Smooth muscle cell (in vitro differentiated cells): ENCODE measurements around the gene DNAH3. TPM values are rescaled to one million over a fixed set of nuclear protein-coding genes. Genes with fewer than 3 reads are reported as not detected.
A peak's percentile ranks its signal among the peaks of the same experiment; 100 is the strongest.
"Not testable (repeated sequence)": the region's sequence is repeated elsewhere in the genome, so short reads cannot be mapped to it uniquely, and the experiment has no call there.

Experiments
- DNase-seq: peaks from one replicate; lab custom pipeline; 2025; ENCODE audit not compliant: unreplicated experiment; lab: John Stamatoyannopoulos, UW
- H2AFZ ChIP-seq: fragments of 200-600 bp; sonication (generic); 2 replicates; pipeline ENCODE4 v1.6.0; 2016; ENCODE audit warnings: antibody characterized with exemption, low read depth, mild to moderate bottlenecking
- H3F3A ChIP-seq: fragments of 200-600 bp; sonication (generic); 2 replicates; pipeline ENCODE4 v1.6.0; 2017; ENCODE audit warnings: antibody characterized with exemption, low read depth
- H3K27ac ChIP-seq: fragments of 200-600 bp; sonication (generic); 2 replicates; pipeline ENCODE4 v1.5.1; 2016; ENCODE audit warnings: low read depth, mild to moderate bottlenecking
- H3K27me3 ChIP-seq: fragments of 200-600 bp; sonication (generic); 2 replicates; pipeline ENCODE4 v1.6.1; 2016; ENCODE audit warnings: low read depth, mild to moderate bottlenecking
- H3K36me3 ChIP-seq: fragments of 200-600 bp; sonication (generic); 2 replicates; pipeline ENCODE4 v1.5.1; 2016; ENCODE audit warnings: low read depth
- H3K4me1 ChIP-seq: fragments of 200-600 bp; sonication (generic); 2 replicates; pipeline ENCODE4 v1.5.1; 2016; ENCODE audit warnings: low read depth
- H3K4me2 ChIP-seq: fragments of 200-600 bp; sonication (generic); 2 replicates; pipeline ENCODE4 v1.6.0; 2016; ENCODE audit warnings: mild to moderate bottlenecking
- H3K4me3 ChIP-seq: fragments of 200-600 bp; sonication (generic); 2 replicates; pipeline ENCODE4 v1.5.1; 2016; ENCODE audit warnings: mild to moderate bottlenecking
- H3K79me2 ChIP-seq: fragments of 200-600 bp; sonication (generic); 2 replicates; pipeline ENCODE4 v1.6.0; 2016; ENCODE audit warnings: low read depth, mild to moderate bottlenecking
- H3K9ac ChIP-seq: fragments of 200-600 bp; sonication (generic); 2 replicates; pipeline ENCODE4 v1.6.0; 2016; ENCODE audit warnings: low read depth
- H3K9me3 ChIP-seq: fragments of 200-600 bp; sonication (generic); replicated peaks from 2 replicates; pipeline ENCODE4 v1.5.1; 2016; ENCODE audit warnings: low read depth
- H4K20me1 ChIP-seq: fragments of 200-600 bp; sonication (generic); 2 replicates; pipeline ENCODE4 v1.6.0; 2016; ENCODE audit warnings: low read depth
- WGBS: methylation state at CpG from one replicate; pipeline ENCODE4 v1.1.7; 2016; ENCODE audit warnings: low lambda C conversion rate; 5-methylcytosine and 5-hydroxymethylcytosine counted together
- polyA plus RNA-seq: library from polyadenylated mRNA; unstranded; fragments of >200 nt; fragmentation: Nextera tagmentation; extraction: Ambion mirVana; gene quantifications from 2 replicates; pipeline ENCODE4 v1.2.1, GENCODE V29; 2016
- total RNA-seq: library from RNA; depleted of rRNA; stranded (reverse); fragments of >200 nt; gene quantifications from 2 replicates; pipeline ENCODE4 v1.2.3, GENCODE V29; 2014
- TF ChIP-seq, protein P1 (sequence below): fragments of 200-600 bp; sonication (generic); IDR thresholded peaks from 2 replicates; pipeline ENCODE4 v1.5.1; 2017; ENCODE audit warnings: borderline replicate concordance, mild to moderate bottlenecking, antibody characterized with exemption; ENCODE audit not compliant: insufficient read depth, poor library complexity, severe bottlenecking

Gene DNAH3
- total and polyA plus RNA-seq, 2 experiments from 2014 or later: not detected

DNA sequence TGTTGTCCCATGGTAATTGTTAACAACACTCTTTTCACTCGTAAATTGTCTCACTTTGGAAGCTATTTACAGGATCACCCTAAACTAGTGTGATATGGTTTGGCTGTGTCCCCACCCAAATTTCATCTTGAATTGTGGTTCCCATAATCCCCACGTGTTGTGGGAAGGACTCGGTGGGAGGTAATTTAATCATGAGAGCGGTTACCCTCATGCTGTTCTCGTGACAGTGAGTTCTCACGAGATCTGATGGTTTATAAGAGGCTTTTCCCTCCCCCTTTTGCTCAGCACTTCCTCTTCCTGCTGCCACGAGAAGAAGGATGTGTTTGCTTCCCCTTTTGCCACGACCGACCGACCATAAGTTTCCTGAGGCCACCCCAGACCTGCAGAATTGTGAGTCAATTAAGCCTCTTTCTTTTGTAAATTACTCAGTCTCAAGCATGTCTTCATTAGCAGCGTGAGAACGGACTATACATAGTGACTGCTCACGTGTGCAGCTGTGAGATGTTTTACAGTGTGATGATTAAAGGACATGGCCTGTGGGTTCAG is 34.4 kb downstream of the DNAH3 start:
- 56% methylated on average over 13 of the region's 13 CpGs for WGBS
- Histone ChIP-seq H3K27me3 (no peaks in the 10 kb centered on the region), H3K4me1 (no peaks in the 10 kb centered on the region), H3K27ac (no peak overlapping the region), H2AFZ (no peak overlapping the region), H4K20me1 (no peaks in the 10 kb centered on the region), H3K36me3 (no peaks in the 10 kb centered on the region), H3K79me2 (no peaks in the 10 kb centered on the region), H3F3A (no peaks in the 10 kb centered on the region), H3K9me3 (no peaks in the 10 kb centered on the region), H3K4me3 (no peak overlapping the region), H3K4me2 (no peak overlapping the region), H3K9ac (no peak overlapping the region)
- DNase-seq: no peak
- TF ChIP-seq, protein P1, sequence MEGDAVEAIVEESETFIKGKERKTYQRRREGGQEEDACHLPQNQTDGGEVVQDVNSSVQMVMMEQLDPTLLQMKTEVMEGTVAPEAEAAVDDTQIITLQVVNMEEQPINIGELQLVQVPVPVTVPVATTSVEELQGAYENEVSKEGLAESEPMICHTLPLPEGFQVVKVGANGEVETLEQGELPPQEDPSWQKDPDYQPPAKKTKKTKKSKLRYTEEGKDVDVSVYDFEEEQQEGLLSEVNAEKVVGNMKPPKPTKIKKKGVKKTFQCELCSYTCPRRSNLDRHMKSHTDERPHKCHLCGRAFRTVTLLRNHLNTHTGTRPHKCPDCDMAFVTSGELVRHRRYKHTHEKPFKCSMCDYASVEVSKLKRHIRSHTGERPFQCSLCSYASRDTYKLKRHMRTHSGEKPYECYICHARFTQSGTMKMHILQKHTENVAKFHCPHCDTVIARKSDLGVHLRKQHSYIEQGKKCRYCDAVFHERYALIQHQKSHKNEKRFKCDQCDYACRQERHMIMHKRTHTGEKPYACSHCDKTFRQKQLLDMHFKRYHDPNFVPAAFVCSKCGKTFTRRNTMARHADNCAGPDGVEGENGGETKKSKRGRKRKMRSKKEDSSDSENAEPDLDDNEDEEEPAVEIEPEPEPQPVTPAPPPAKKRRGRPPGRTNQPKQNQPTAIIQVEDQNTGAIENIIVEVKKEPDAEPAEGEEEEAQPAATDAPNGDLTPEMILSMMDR: no peak

DNA sequence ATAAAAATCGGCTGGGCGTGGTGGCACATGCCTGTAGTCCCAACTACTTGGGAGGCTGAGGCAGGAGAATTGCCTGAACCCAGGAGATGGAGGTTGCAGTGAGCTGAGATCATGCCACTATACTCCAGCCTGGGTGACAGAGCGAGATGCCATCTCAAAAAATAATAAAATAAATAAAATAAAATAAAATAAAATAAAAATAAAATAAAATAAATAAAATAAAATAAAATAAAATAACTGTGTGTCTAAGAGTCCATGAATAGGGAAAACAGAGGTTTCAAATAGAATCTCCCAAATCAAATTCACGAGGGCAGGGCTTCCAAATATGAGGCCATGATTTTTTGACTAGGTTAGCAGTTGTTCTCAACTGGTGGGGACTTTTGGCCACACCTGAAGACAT is 35.1 kb downstream of the DNAH3 start:
- not testable (repeated sequence) for H3K27ac ChIP-seq, H3K36me3 ChIP-seq, H2AFZ ChIP-seq, H3K4me2 ChIP-seq, H3K9me3 ChIP-seq, H4K20me1 ChIP-seq, H3K9ac ChIP-seq, DNase-seq, H3K27me3 ChIP-seq, H3K79me2 ChIP-seq, H3F3A ChIP-seq, H3K4me3 ChIP-seq, H3K4me1 ChIP-seq
- WGBS: 94% methylated on average over 4 of the region's 4 CpGs

DNA sequence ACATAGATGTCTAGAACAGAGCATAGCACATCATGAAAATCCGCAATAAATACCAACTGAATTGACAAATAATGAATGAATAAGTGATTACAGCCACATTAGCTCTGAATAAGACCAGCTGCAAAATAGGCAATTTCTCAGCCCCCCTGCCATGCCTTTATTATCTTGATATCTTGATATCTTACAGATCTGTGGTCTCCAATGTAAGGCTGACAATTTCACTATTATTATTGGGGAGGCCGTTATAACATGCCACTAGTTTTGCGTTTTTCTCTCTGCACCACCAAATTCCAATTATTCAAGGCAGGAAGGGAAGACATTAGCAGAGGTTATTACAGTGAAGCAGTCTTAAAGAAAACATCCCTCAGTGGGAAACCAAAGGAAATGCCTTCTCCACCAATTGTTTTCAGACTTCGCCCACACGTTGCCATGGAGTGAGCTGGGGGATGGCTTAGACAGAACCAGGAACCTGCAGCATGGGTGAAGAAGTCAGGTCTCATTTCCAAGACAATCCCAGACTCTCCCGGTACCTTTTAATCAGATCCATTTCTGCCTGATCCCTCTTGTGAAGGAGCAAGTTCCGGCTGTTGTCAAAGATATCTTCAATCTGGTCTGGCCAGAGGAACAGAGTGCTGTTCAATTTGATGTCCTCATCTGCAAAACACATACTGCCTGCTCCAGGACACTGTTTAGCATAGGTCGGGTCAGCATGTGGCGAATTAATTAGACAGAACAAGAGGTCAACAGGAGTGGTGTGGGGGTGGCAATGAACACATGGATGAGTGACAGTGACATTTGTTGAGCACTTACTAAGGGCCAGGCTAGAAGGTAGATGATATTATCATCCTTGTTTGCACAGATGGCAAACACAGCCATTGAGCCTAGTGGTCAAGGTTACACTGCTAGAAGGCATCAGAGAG is 46.4 kb downstream of the DNAH3 start:
- Histone ChIP-seq H3K4me3 (no peak overlapping the region), H3K9me3 (no peaks in the 10 kb centered on the region), H2AFZ (no peak overlapping the region), H3K36me3 (no peaks in the 10 kb centered on the region), H3K27me3 (no peaks in the 10 kb centered on the region), H3K9ac (no peak overlapping the region), H3K27ac (peak overlapping the region; percentile 2), H4K20me1 (no peaks in the 10 kb centered on the region), H3K4me1 (no peaks in the 10 kb centered on the region), H3K79me2 (no peaks in the 10 kb centered on the region), H3F3A (no peaks in the 10 kb centered on the region), H3K4me2 (no peak overlapping the region)
- WGBS: 62% methylated on average over 9 of the region's 9 CpGs
- TF ChIP-seq, protein P1: no peak
- DNase-seq: no peak

DNA sequence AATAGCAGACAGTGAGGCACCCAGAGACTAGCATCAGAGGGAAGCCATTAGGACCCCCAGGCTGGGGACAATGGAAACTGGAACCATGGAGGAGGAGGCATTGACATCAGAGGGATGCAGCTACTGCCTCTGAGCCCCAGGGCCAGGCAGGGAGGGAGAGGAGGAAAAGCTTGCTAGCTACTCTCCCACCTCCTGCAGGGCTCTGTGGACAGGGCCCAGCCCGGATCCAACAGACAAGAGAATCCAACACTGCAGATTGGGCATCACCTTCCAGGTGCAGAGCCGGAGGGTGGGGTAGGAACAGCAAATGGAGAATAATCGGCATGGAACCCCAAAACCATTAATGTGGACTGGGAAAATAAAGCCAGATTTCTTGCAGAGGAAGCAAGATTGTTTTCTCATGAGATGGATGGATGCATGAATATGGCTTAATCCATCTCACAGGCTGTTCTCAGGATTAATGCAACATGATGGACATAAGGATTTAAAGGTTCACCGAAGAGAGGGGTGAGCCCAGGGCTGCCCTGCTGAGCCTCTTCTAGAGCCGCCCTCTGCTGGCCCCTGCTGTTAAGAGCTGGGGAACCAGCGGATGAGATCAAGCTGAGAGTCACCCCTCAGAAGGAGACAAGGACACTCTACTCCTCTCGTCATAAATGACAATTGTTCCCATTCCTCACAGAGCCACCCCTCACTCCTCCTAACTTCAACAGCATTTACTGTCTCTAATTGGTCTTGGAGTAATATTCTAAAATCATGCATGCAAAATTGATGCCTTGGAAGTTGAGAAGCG is 48.8 kb downstream of the DNAH3 start:
- H3K4me1 ChIP-seq: no peaks in the 10 kb centered on the region
- TF ChIP-seq, protein P1: peak; percentile 34
- no peak overlapping the region for H3K4me2 ChIP-seq
- 68% methylated on average over 8 of the region's 8 CpGs for WGBS
- no peaks in the 10 kb centered on the region for H3F3A ChIP-seq
- no peak overlapping the region for H2AFZ ChIP-seq
- no peaks in the 10 kb centered on the region for H3K9me3 ChIP-seq
- H3K4me3 ChIP-seq: no peak overlapping the region
- H3K79me2 ChIP-seq: no peaks in the 10 kb centered on the region
- no peaks in the 10 kb centered on the region for H3K36me3 ChIP-seq
- DNase-seq: no peak
- H4K20me1 ChIP-seq: no peaks in the 10 kb centered on the region
- no peak overlapping the region for H3K9ac ChIP-seq
- H3K27ac ChIP-seq: no peak overlapping the region
- H3K27me3 ChIP-seq: no peaks in the 10 kb centered on the region
